NOMO-1 treated with DMSO at 0.1 percent for 48 hours (cell line): Measurements from ENCODE around the gene MGAM2.

Source experiments
- DNase-seq: peaks from one replicate; lab custom pipeline; 2025; ENCODE audit not compliant: unreplicated experiment; lab: John Stamatoyannopoulos, UW

Gene MGAM2

GRCh38 chr7:142263598-142264380 lies 152.3 kb downstream of the MGAM2 start:
- no peak for DNase-seq
